Measurements from ENCODE around the gene MYD88. TPM values are rescaled to one million over a fixed set of nuclear protein-coding genes. Genes with fewer than 3 reads are reported as not detected.

The MYD88 gene
- total RNA-seq, 3 donors from 2014 or later: 39.5 to 81.7 (median 72.4) TPM

- peak; percentile 84 for ATAC-seq
- Histone ChIP-seq H3K36me3 (ENCODE audit: low read depth) (no peaks in the 10 kb centered on the region), H3K4me3 (no peak overlapping the region), H3K4me1 (ENCODE audit: low read depth) (no peaks in the 10 kb centered on the region), H3K9me3 (no peaks in the 10 kb centered on the region)
- DNase-seq: peak; percentile 73 to 85 (median 85)
- peak; percentile 64 for TF ChIP-seq CTCF (IDR thresholded peaks at IDR 0.05)
- intact Hi-C loops (cut with DNase I, micrococcal nuclease): no loop called here
Observed at GRCh38 chr3:38117748-38118420, 20.6 kb upstream of the MYD88 start.

- DNase-seq (peak in 2 of 3 donors; percentile 22 to 24), ATAC-seq (no peak)
- Histone ChIP-seq H3K9me3 (no peaks in the 10 kb centered on the region), H3K36me3 (ENCODE audit: low read depth) (no peaks in the 10 kb centered on the region), H3K4me1 (ENCODE audit: low read depth) (no peaks in the 10 kb centered on the region), H3K4me3 (no peak overlapping the region)
- intact Hi-C loops (cut with DNase I, micrococcal nuclease): no loop called here
- no peak for TF ChIP-seq CTCF (IDR thresholded peaks at IDR 0.05)
Observed at GRCh38 chr3:38118421-38119247, 19.8 kb upstream of the MYD88 start.

GRCh38 chr3:38119248-38119544 is 19.3 kb upstream of the MYD88 start:
- DNase-seq: peak in 1 of 3 donors; percentile 11
- no peaks in the 10 kb centered on the region for H3K36me3 ChIP-seq (ENCODE audit: low read depth)
- no peak overlapping the region for H3K4me3 ChIP-seq
- no peaks in the 10 kb centered on the region for H3K9me3 ChIP-seq
- TF ChIP-seq CTCF (IDR thresholded peaks at IDR 0.05): no peak
- H3K4me1 ChIP-seq (ENCODE audit: low read depth): no peaks in the 10 kb centered on the region
- intact Hi-C loops (cut with DNase I, micrococcal nuclease): no loop called here
- ATAC-seq: no peak

DNA sequence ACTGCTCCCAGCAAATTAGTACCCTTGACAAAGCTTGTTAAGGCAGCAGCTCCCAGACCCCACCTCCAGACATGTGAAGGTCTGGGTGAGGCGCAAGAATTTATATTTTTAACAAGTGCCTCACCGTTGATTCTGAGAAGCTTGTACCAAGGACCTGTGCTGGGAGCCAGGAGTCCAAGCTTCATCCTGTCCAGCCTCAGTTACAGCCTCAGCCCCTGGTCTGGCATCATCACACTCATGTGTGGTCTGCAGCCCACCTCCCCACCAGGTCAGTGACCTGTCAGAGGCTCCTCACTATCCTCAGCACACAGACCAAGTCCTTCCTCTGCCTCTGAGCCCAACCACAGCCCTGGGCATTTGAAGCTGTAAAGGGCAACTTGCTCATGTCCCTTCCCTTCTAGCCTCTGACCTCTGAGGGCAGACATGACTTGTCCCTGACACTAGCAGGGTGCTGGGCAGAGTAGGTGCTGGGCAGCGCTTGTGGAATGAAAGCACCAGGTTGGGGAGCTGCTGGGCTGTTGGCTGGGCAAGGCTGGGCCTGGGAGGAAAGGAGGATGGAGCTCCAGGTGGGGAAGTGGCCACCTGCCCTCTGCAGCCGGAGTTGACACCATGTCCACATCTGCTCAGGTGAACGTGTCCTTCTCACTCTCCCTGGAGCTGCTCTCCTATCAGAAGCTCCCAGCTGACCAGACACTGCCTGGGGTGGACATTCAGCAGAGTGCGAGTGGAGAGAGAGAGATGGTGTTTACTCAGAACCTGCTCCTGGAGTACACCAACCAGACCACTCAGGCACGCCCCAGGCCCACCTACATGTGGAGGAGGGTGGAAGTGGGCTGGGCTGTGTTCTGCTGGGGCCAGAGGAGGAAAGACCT is 18.4 kb upstream of the MYD88 start:
- ATAC-seq (no peak), DNase-seq (peak in 2 of 3 donors; percentile 21 to 37)
- no peak for TF ChIP-seq CTCF (IDR thresholded peaks at IDR 0.05)
- intact Hi-C loops (cut with DNase I, micrococcal nuclease): no loop called here
- H3K4me1 ChIP-seq (ENCODE audit: low read depth): no peaks in the 10 kb centered on the region
- H3K4me3 ChIP-seq: no peak overlapping the region
- H3K9me3 ChIP-seq: no peaks in the 10 kb centered on the region
- H3K36me3 ChIP-seq (ENCODE audit: low read depth): no peaks in the 10 kb centered on the region

GRCh38 chr3:38120693-38121450 is 17.6 kb upstream of the MYD88 start:
- Histone ChIP-seq H3K4me1 (ENCODE audit: low read depth) (no peaks in the 10 kb centered on the region), H3K4me3 (no peak overlapping the region), H3K9me3 (no peaks in the 10 kb centered on the region), H3K36me3 (ENCODE audit: low read depth) (no peaks in the 10 kb centered on the region)
- intact Hi-C loops (cut with DNase I, micrococcal nuclease): no loop called here
- no peak for ATAC-seq
- no peak for TF ChIP-seq CTCF (IDR thresholded peaks at IDR 0.05)
- DNase-seq: peak in 1 of 3 donors; percentile 39
